ENCODE results near the gene DDIT3. TPM values are rescaled to one million over a fixed set of nuclear protein-coding genes. Genes with fewer than 3 reads are reported as not detected.
"Not testable (repeated sequence)": the region's sequence is repeated elsewhere in the genome, so short reads cannot be mapped to it uniquely, and the experiment has no call there.

Gene DDIT3
- total and polyA plus RNA-seq, 2 donors (not counting 1 experiment from before 2014, with no cell fraction given), result 35.6 to 159 TPM

GRCh38 chr12:57563358-57563757 is 43.0 kb upstream of the DDIT3 start:
- CTCF ChIA-PET, result interaction anchor here (1.3 kb wide), 1 partner anchor 20 kb away, joined by 4 read pairs; no protein-coding TSS in a partner anchor

GRCh38 chr12:57561117-57561516 is 40.8 kb upstream of the DDIT3 start:
- POLR2A ChIA-PET; H3K4me2 ChIP-seq (replicated peaks; ENCODE audit: low read depth, low read length, poor library complexity, severe bottlenecking); H4K20me1 ChIP-seq (ENCODE audit: control insufficient read depth, insufficient read depth, low read length, poor library complexity, severe bottlenecking); H3K4me3 ChIP-seq (ENCODE audit: control extremely low read depth in 1 of 5, extremely low read depth in 1 of 5, insufficient read depth in 1 of 5, low read depth in 2 of 5, low read length in 4 of 5); H3K27ac Mint-ChIP-seq; DNase-seq; intact Hi-C loops (cut with micrococcal nuclease); H3K79me2 ChIP-seq (ENCODE audit: control insufficient read depth, insufficient read depth, low read length); H3K9ac ChIP-seq (ENCODE audit: low read length); CTCF ChIA-PET; H3K4me3 Mint-ChIP-seq; H3K4me1 ChIP-seq (ENCODE audit: control insufficient read depth in 2 of 2, insufficient read depth in 2 of 2, low read length in 2 of 2); H3K4me1 Mint-ChIP-seq; ATAC-seq (ENCODE audit: low read depth); H3K9me3 Mint-ChIP-seq (ENCODE audit: insufficient read depth); H3K9me3 ChIP-seq (ENCODE audit: control extremely low read depth in 1 of 3, control insufficient read depth in 2 of 3, insufficient read depth in 1 of 3, low read length in 2 of 3); H3K27ac ChIP-seq (ENCODE audit: low read length in 2 of 2); H3K36me3 ChIP-seq (replicated peaks in 1 of 2; ENCODE audit: control extremely low read depth in 1 of 2, control insufficient read depth in 1 of 2, extremely low read depth in 1 of 2, insufficient read depth in 2 of 2, low read length in 1 of 2); H2AFZ ChIP-seq (ENCODE audit: insufficient read depth, low read depth, low read length, poor library complexity, severe bottlenecking): not testable (repeated sequence)
- peaks cover 28% of the 10 kb centered on the region for H3K27me3 Mint-ChIP-seq
- H3K27me3 ChIP-seq (replicated peaks in 1 of 4; ENCODE audit: control extremely low read depth in 1 of 4, control insufficient read depth in 3 of 4, insufficient read depth in 4 of 4, low read length in 3 of 4), result peaks cover 0 to 15% (median 2%) of the 10 kb centered on the region in 4 experiments
- WGBS (ENCODE audit: insufficient coverage), result no CpG with 5 or more reads among the region's 1 CpG

More at GRCh38 chr12:57563358-57563757, 43.0 kb upstream of the DDIT3 start:
- Histone ChIP-seq H2AFZ (ENCODE audit: insufficient read depth, low read depth, low read length, poor library complexity, severe bottlenecking) (no peak overlapping the region), H4K20me1 (ENCODE audit: control insufficient read depth, insufficient read depth, low read length, poor library complexity, severe bottlenecking) (no peaks in the 10 kb centered on the region), H3K9me3 (ENCODE audit: control extremely low read depth in 1 of 3, control insufficient read depth in 2 of 3, insufficient read depth in 1 of 3, low read length in 2 of 3) (no peaks in the 10 kb centered on the region), H3K9ac (ENCODE audit: low read length) (no peak overlapping the region), H3K36me3 (replicated peaks in 1 of 2; ENCODE audit: control extremely low read depth in 1 of 2, control insufficient read depth in 1 of 2, extremely low read depth in 1 of 2, insufficient read depth in 2 of 2, low read length in 1 of 2) (no peaks in the 10 kb centered on the region), H3K4me2 (replicated peaks; ENCODE audit: low read depth, low read length, poor library complexity, severe bottlenecking) (no peak overlapping the region), H3K27ac (ENCODE audit: low read length in 2 of 2) (no peak overlapping the region), H3K4me3 (ENCODE audit: control extremely low read depth in 1 of 5, extremely low read depth in 1 of 5, insufficient read depth in 1 of 5, low read depth in 2 of 5, low read length in 4 of 5) (no peak overlapping the region), H3K79me2 (ENCODE audit: control insufficient read depth, insufficient read depth, low read length) (no peaks in the 10 kb centered on the region), H3K27me3 (replicated peaks in 1 of 4; ENCODE audit: control extremely low read depth in 1 of 4, control insufficient read depth in 3 of 4, insufficient read depth in 4 of 4, low read length in 3 of 4) (peaks cover 0 to 15% (median 2%) of the 10 kb centered on the region in 4 experiments), H3K4me1 (ENCODE audit: control insufficient read depth in 2 of 2, insufficient read depth in 2 of 2, low read length in 2 of 2) (no peaks in the 10 kb centered on the region)
- no peak for DNase-seq
- H3K27ac Mint-ChIP-seq, result no peak overlapping the region
- peaks cover 31% of the 10 kb centered on the region for H3K27me3 Mint-ChIP-seq
- no CpG with 5 or more reads among the region's 4 CpGs for WGBS (ENCODE audit: insufficient coverage)
- ATAC-seq (ENCODE audit: low read depth), result no peak
- TF ChIP-seq EZH2 (IDR thresholded peaks at IDR 0.05; ENCODE audit: borderline replicate concordance, insufficient read depth, low read depth, low read length, poor library complexity, severe bottlenecking) (no peak), CTCF (IDR thresholded peaks at IDR 0.05) (no peak)
- H3K9me3 Mint-ChIP-seq (ENCODE audit: insufficient read depth), result no peaks in the 10 kb centered on the region
- H3K4me1 Mint-ChIP-seq, result no peaks in the 10 kb centered on the region
- H3K4me3 Mint-ChIP-seq, result no peak overlapping the region
- POLR2A ChIA-PET, result no interaction called here
- intact Hi-C loops (cut with micrococcal nuclease), result no loop called here

Data from B cell (primary cell).